LNCaP clone FGC (cell line): ENCODE data around the gene DECR2.
"Not testable (repeated sequence)": the region's sequence is repeated elsewhere in the genome, so short reads cannot be mapped to it uniquely, and the experiment has no call there.

Experiments used
- DNase-seq: peaks from one replicate; pipeline ENCODE4 v3.0.0-alpha.2; 2011; ENCODE audit warnings: low read depth
- H3K4me3 ChIP-seq: 2 replicates; pipeline ENCODE4 v1.5.1; 2011; ENCODE audit warnings: mild to moderate bottlenecking, low read depth, low read length, control low read depth
- CTCF ChIP-seq: IDR thresholded peaks from 2 replicates; pipeline ENCODE4 v1.5.1; 2012; ENCODE audit warnings: mild to moderate bottlenecking; ENCODE audit not compliant: control insufficient read depth, insufficient read depth; ENCODE audit errors: extremely low read depth

Gene DECR2

GRCh38 chr16:410516-411178 is 9.0 kb downstream of the DECR2 start:
- no peak for DNase-seq
- no peak for TF ChIP-seq CTCF
- no peak overlapping the region for H3K4me3 ChIP-seq

- H3K4me3 ChIP-seq = no peak overlapping the region
- TF ChIP-seq CTCF = no peak
- no peak for DNase-seq
Measured at GRCh38 chr16:411576-412265, 10.0 kb downstream of the DECR2 start.

GRCh38 chr16:414395-415169 is 12.9 kb downstream of the DECR2 start:
- H3K4me3 ChIP-seq = no peak overlapping the region
- no peak for DNase-seq
- no peak for TF ChIP-seq CTCF

- H3K4me3 ChIP-seq, DNase-seq: not testable (repeated sequence)
Measured at GRCh38 chr16:415170-415498, 13.4 kb downstream of the DECR2 start.

- not testable (repeated sequence) for H3K4me3 ChIP-seq, DNase-seq
Measured at GRCh38 chr16:422179-422578, 20.5 kb downstream of the DECR2 start.

GRCh38 chr16:424033-424622 is 22.4 kb downstream of the DECR2 start:
- DNase-seq = peak; percentile 31
- TF ChIP-seq CTCF = no peak
- peak overlapping the region; percentile 71; the same call in 1 of the 2 replicates for H3K4me3 ChIP-seq

GRCh38 chr16:424623-425081 is 23.0 kb downstream of the DECR2 start:
- TF ChIP-seq CTCF = no peak
- DNase-seq = no peak
- H3K4me3 ChIP-seq = peak overlapping the region; percentile 71
